SK-N-SH (cell line): Measurements from ENCODE around the gene BLZF1. TPM values are rescaled to one million over a fixed set of nuclear protein-coding genes. Genes with fewer than 3 reads are reported as not detected.

Experiments used
- CTCF ChIA-PET: fragments of 300-600, 350-600 bp; formaldehyde crosslinking; extraction: SDS; loops from one replicate; lab custom pipeline; 2021; lab: Yijun Ruan, JAX
- POLR2A ChIA-PET: fragments of 350-600 bp; sonication (Branson Sonifier 250); formaldehyde crosslinking; extraction: SDS; loops from one replicate; lab custom pipeline; 2020; ENCODE audit warnings: antibody characterized with exemption, inconsistent platforms; lab: Yijun Ruan, JAX
- DNase-seq: peaks from one replicate; pipeline ENCODE4 v3.0.0; 2012
- H2AFZ ChIP-seq: fragments of 200-600 bp; sonication (generic); 2 replicates; pipeline ENCODE4 v1.8.1; 2016; ENCODE audit warnings: antibody characterized with exemption, mild to moderate bottlenecking, low read depth
- H3F3A ChIP-seq: fragments of 200-600 bp; sonication (generic); replicated peaks from 2 replicates; pipeline ENCODE3; 2016; ENCODE audit warnings: antibody characterized with exemption, mild to moderate bottlenecking; ENCODE audit not compliant: insufficient read depth
- H3K27ac ChIP-seq, 2 experiments: fragments of 200-500 bp in 1 of 2; fragments of 200-600 bp in 1 of 2; sonication (Bioruptor generic) in 1 of 2; sonication (generic), shearing (Covaris generic) in 1 of 2; 2 replicates each; pipeline versions ENCODE4 v1.5.1 to v1.6.1; 2014 to 2016; ENCODE audit warnings: low read depth in 2 of 2, inconsistent platforms in 1 of 2, low read length in 1 of 2, mild to moderate bottlenecking in 1 of 2, mixed read lengths in 1 of 2
- H3K27me3 ChIP-seq: fragments of 200-600 bp; sonication (generic), shearing (Covaris generic); 2 replicates; pipeline ENCODE4 v1.6.1; 2016; ENCODE audit warnings: mixed run types; ENCODE audit not compliant: insufficient read depth
- H3K36me3 ChIP-seq, 2 experiments: fragments of 200-500 bp in 1 of 2; fragments of 200-600 bp in 1 of 2; sonication (Bioruptor generic) in 1 of 2; sonication (generic) in 1 of 2; replicated peaks in 1 of 2; 2 replicates each; pipeline versions ENCODE3 to v1.5.1; 2014 to 2016; ENCODE audit warnings: low read length in 1 of 2, mild to moderate bottlenecking in 1 of 2; ENCODE audit not compliant: insufficient read depth in 2 of 2, control insufficient read depth in 1 of 2
- H3K4me1 ChIP-seq, 2 experiments: fragments of 200-500 bp in 1 of 2; fragments of 200-600 bp in 1 of 2; sonication (Bioruptor generic) in 1 of 2; sonication (generic), shearing (Covaris generic) in 1 of 2; 2 replicates each; pipeline versions ENCODE4 v1.5.1 to v1.6.1; 2014 to 2016; ENCODE audit warnings: low read depth in 1 of 2, low read length in 1 of 2, mixed run types in 1 of 2; ENCODE audit not compliant: insufficient read depth in 2 of 2, control insufficient read depth in 1 of 2
- H3K4me2 ChIP-seq: fragments of 200-600 bp; sonication (generic), shearing (Covaris generic); 2 replicates; pipeline ENCODE4 v1.6.1; 2017; ENCODE audit warnings: mixed run types
- H3K4me3 ChIP-seq, 2 experiments: fragments of 200-500 bp in 1 of 2; fragments of 200-600 bp in 1 of 2; sonication (Bioruptor generic) in 1 of 2; sonication (generic), shearing (Covaris generic) in 1 of 2; 2 replicates each; pipeline versions ENCODE4 v1.5.1 to v1.8.1; 2014 to 2016; ENCODE audit warnings: low read depth in 2 of 2, inconsistent platforms in 1 of 2, low read length in 1 of 2, mild to moderate bottlenecking in 1 of 2, mixed read lengths in 1 of 2, moderate library complexity in 1 of 2
- H3K79me2 ChIP-seq: fragments of 200-600 bp; sonication (generic); 2 replicates; pipeline ENCODE4 v1.8.1; 2017; ENCODE audit warnings: mild to moderate bottlenecking; ENCODE audit not compliant: insufficient read depth
- H3K9ac ChIP-seq: fragments of 200-600 bp; sonication (generic); 2 replicates; pipeline ENCODE4 v1.6.1; 2017; ENCODE audit warnings: mixed run types
- H3K9me2 ChIP-seq: fragments of 200-600 bp; sonication (generic); 2 replicates; pipeline ENCODE4 v1.6.1; 2017; ENCODE audit warnings: mixed run types
- H3K9me3 ChIP-seq: fragments of 200-600 bp; sonication (generic); 2 replicates; pipeline ENCODE4 v1.6.1; 2017; ENCODE audit warnings: mixed run types, mild to moderate bottlenecking, moderate library complexity
- H4K20me1 ChIP-seq: fragments of 200-600 bp; sonication (generic); 2 replicates; pipeline ENCODE4 v1.6.1; 2017; ENCODE audit warnings: mild to moderate bottlenecking, mixed run types; ENCODE audit not compliant: insufficient read depth
- ELF1 ChIP-seq: IDR thresholded peaks from 2 replicates; pipeline ENCODE4 v1.4.0; 2012
- EZH2phosphoT487 ChIP-seq: fragments of 200-600 bp; sonication (generic); IDR thresholded peaks from 2 replicates; pipeline ENCODE4 v1.6.1; 2017; ENCODE audit warnings: low read depth, mixed run types, mild to moderate bottlenecking, antibody characterized with exemption, moderate library complexity, borderline replicate concordance
- MXI1 ChIP-seq: IDR thresholded peaks from 2 replicates; pipeline ENCODE4 v1.6.1; 2012; ENCODE audit warnings: mild to moderate bottlenecking, low read depth, low read length, improper control_type of control experiment
- RAD21 ChIP-seq: IDR thresholded peaks from 2 replicates; pipeline ENCODE4 v1.6.1; 2012; ENCODE audit warnings: mild to moderate bottlenecking, low read length
- RXRA ChIP-seq: IDR thresholded peaks from 2 replicates; pipeline ENCODE4 v1.4.0; 2012; ENCODE audit warnings: low read depth, mild to moderate bottlenecking, borderline replicate concordance
- TAF1 ChIP-seq: IDR thresholded peaks from 2 replicates; pipeline ENCODE4 v1.6.1; 2012; ENCODE audit warnings: low read depth, mild to moderate bottlenecking, low read length, moderate library complexity, borderline replicate concordance
- WGBS: methylation state at CpG from one replicate; pipeline ENCODE4 v1.1.6; 2017; ENCODE audit warnings: low lambda C conversion rate; 5-methylcytosine and 5-hydroxymethylcytosine counted together
- polyA plus RNA-seq, 3 experiments: library from polyadenylated mRNA; depleted of rRNA; stranded (reverse); fragments of >200 nt; gene quantifications; 2 replicates each; pipeline ENCODE4 v1.2.3, GENCODE V29; 2012
- TF ChIP-seq, protein P1 (sequence below): IDR thresholded peaks from 2 replicates; pipeline ENCODE4 v1.6.1; 2012; ENCODE audit warnings: mild to moderate bottlenecking, low read depth, low read length, moderate library complexity
- TF ChIP-seq, protein P2 (sequence below): fragments of 150-350 bp; IDR thresholded peaks from 2 replicates; pipeline ENCODE4 v1.6.1; 2017; ENCODE audit warnings: antibody characterized with exemption, low read length, low read depth, borderline replicate concordance

Gene BLZF1
- polyA plus RNA-seq, 1 of the 3 experiments (the other 2 are of a cell fraction) = 9.5 TPM

DNA sequence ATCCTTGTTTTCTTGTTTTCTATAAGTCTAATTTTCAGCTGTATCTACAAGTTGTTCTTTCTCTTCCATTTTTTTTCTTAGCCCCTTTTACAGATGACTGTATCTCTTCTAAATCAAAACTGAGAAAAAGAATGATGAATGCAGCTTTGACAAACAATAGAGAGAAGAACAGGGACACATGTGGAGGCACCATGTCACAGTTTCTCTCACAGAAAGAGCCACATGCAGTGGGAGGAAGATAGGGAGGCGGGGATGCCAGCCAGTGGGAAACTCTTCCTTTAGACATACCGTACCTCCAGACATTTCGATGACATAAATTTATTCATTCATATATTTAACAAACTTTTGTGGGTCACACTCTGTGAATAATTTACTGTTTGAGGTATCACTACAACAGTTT is 45.9 kb upstream of the BLZF1 start:
- no peak overlapping the region for H3K4me2 ChIP-seq
- peaks cover 2% of the 10 kb centered on the region for H3F3A ChIP-seq
- H3K9me2 ChIP-seq = no peaks in the 10 kb centered on the region
- H3K79me2 ChIP-seq = peaks cover 14% of the 10 kb centered on the region; the same call in 1 of the 2 replicates
- H3K4me3 ChIP-seq = no peak overlapping the region
- no peaks in the 10 kb centered on the region for H3K27me3 ChIP-seq
- POLR2A ChIA-PET = no interaction called here
- no peaks in the 10 kb centered on the region for H3K9me3 ChIP-seq
- H3K36me3 ChIP-seq = peaks cover 10 to 22% of the 10 kb centered on the region in 2 experiments
- WGBS = 92% methylated on average over 3 of the region's 3 CpGs
- H2AFZ ChIP-seq = no peak overlapping the region
- H3K4me1 ChIP-seq = peaks cover 0 to 7% of the 10 kb centered on the region in 2 experiments; a peak in 3 of 4 replicates
- no peaks in the 10 kb centered on the region for H4K20me1 ChIP-seq
- CTCF ChIA-PET = interaction anchor here (2.5 kb wide), 1 partner anchor 26 kb away, joined by 10 read pairs; no protein-coding TSS in a partner anchor
- no peak overlapping the region for H3K27ac ChIP-seq
- no peak for DNase-seq
- TF ChIP-seq EZH2phosphoT487 (no peak), RAD21 (no peak), ELF1 (no peak), TAF1 (no peak)
- TF ChIP-seq, protein P1, sequence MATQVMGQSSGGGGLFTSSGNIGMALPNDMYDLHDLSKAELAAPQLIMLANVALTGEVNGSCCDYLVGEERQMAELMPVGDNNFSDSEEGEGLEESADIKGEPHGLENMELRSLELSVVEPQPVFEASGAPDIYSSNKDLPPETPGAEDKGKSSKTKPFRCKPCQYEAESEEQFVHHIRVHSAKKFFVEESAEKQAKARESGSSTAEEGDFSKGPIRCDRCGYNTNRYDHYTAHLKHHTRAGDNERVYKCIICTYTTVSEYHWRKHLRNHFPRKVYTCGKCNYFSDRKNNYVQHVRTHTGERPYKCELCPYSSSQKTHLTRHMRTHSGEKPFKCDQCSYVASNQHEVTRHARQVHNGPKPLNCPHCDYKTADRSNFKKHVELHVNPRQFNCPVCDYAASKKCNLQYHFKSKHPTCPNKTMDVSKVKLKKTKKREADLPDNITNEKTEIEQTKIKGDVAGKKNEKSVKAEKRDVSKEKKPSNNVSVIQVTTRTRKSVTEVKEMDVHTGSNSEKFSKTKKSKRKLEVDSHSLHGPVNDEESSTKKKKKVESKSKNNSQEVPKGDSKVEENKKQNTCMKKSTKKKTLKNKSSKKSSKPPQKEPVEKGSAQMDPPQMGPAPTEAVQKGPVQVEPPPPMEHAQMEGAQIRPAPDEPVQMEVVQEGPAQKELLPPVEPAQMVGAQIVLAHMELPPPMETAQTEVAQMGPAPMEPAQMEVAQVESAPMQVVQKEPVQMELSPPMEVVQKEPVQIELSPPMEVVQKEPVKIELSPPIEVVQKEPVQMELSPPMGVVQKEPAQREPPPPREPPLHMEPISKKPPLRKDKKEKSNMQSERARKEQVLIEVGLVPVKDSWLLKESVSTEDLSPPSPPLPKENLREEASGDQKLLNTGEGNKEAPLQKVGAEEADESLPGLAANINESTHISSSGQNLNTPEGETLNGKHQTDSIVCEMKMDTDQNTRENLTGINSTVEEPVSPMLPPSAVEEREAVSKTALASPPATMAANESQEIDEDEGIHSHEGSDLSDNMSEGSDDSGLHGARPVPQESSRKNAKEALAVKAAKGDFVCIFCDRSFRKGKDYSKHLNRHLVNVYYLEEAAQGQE = no peak
- TF ChIP-seq, all 33 proteins: peak for 0
- no peak overlapping the region for H3K9ac ChIP-seq

DNA sequence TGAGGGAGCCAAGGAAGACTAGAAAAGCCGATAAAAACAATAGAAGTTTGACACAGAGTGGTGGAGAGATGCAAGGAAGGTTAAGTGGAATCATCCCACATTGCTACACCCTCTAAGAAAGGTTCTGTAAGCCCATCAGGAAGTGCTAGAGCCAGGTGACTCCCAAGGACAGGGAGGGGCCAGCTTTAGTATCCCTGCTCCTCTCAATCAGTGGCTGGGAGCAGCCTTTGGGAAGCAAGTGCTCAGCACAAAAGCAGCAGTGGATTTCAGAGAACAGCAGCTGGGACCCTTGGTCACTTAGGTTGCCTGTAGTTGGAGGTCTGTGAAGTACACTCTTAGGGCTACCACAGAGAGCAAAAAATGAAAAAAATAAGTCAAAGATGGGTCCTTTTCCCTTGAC is 42.9 kb upstream of the BLZF1 start:
- TF ChIP-seq, protein P2, sequence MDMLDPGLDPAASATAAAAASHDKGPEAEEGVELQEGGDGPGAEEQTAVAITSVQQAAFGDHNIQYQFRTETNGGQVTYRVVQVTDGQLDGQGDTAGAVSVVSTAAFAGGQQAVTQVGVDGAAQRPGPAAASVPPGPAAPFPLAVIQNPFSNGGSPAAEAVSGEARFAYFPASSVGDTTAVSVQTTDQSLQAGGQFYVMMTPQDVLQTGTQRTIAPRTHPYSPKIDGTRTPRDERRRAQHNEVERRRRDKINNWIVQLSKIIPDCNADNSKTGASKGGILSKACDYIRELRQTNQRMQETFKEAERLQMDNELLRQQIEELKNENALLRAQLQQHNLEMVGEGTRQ = no peak
- TF ChIP-seq MXI1 (no peak), RXRA (no peak)
- Histone ChIP-seq H3K9ac (no peak overlapping the region), H4K20me1 (no peaks in the 10 kb centered on the region), H3K4me1 (peaks cover 0 to 7% of the 10 kb centered on the region in 2 experiments; a peak in 3 of 4 replicates), H3K4me3 (no peak overlapping the region), H3K36me3 (peaks cover 8 to 24% of the 10 kb centered on the region in 2 experiments), H3K27me3 (no peaks in the 10 kb centered on the region), H3F3A (peaks cover 5% of the 10 kb centered on the region), H3K9me2 (no peaks in the 10 kb centered on the region), H3K79me2 (peaks cover 21% of the 10 kb centered on the region; the same call in 1 of the 2 replicates), H3K4me2 (no peak overlapping the region), H3K27ac (no peak overlapping the region), H3K9me3 (no peaks in the 10 kb centered on the region), H2AFZ (no peak overlapping the region)
- WGBS = 93% methylated on average over 1 of the region's 1 CpG
- POLR2A ChIA-PET = no interaction called here
- DNase-seq = no peak
- CTCF ChIA-PET = interaction anchor here (1.1 to 1.4 kb wide), 2 partner anchors 23 to 722 kb away, joined by 4 read pairs; no protein-coding TSS in a partner anchor
